Natural killer cell (primary cell): ENCODE data around the gene PLGRKT. TPM values are rescaled to one million over a fixed set of nuclear protein-coding genes. Genes with fewer than 3 reads are reported as not detected.

Experiments used
- ATAC-seq, 3 donors: fragments of 150-1000 bp in 2 of 3; fragments of 200-7000 bp in 1 of 3; cut with Tn5 transposase; 1 replicate in 1 of 3; 2 replicates in 2 of 3; pipeline ENCODE4 v1.10.0; 2021; ENCODE audit warnings: mild to moderate bottlenecking in 2 of 3, moderate library complexity in 2 of 3
- DNase-seq, 2 donors: peaks; one replicate each; pipeline versions ENCODE4 v3.0.0 to v3.0.0-alpha.2; 2013 to 2021; ENCODE audit warnings: mixed read lengths in 1 of 2
- H3K27ac ChIP-seq: one replicate; pipeline ENCODE4 v1.5.1; 2013; ENCODE audit warnings: mild to moderate bottlenecking, low read length
- H3K27me3 ChIP-seq: one replicate; pipeline ENCODE4 v1.6.1; 2013; ENCODE audit warnings: low read length; ENCODE audit not compliant: control insufficient read depth, insufficient read depth
- H3K36me3 ChIP-seq: one replicate; pipeline ENCODE4 v1.6.1; 2013; ENCODE audit warnings: low read length; ENCODE audit not compliant: control insufficient read depth, insufficient read depth
- H3K4me1 ChIP-seq: one replicate; pipeline ENCODE4 v1.6.1; 2013; ENCODE audit warnings: low read length; ENCODE audit not compliant: control insufficient read depth, insufficient read depth
- H3K4me3 ChIP-seq: one replicate; pipeline ENCODE4 v1.5.1; 2013; ENCODE audit warnings: low read length
- H3K9me3 ChIP-seq: one replicate; pipeline ENCODE4 v1.6.1; 2013; ENCODE audit warnings: low read length; ENCODE audit not compliant: control insufficient read depth, insufficient read depth
- H3K27ac Mint-ChIP-seq, 2 donors: one replicate each; pipeline ENCODE4 v1.8.0; 2022; ENCODE audit warnings: mild to moderate bottlenecking in 2 of 2, mixed read lengths in 2 of 2, moderate library complexity in 1 of 2
- H3K27me3 Mint-ChIP-seq, 2 donors: one replicate each; pipeline ENCODE4 v1.8.0; 2022; ENCODE audit warnings: low read depth in 2 of 2, mixed read lengths in 2 of 2
- H3K36me3 Mint-ChIP-seq: one replicate; pipeline ENCODE4 v1.8.0; 2022; ENCODE audit warnings: mixed read lengths
- H3K4me1 Mint-ChIP-seq, 2 donors: one replicate each; pipeline ENCODE4 v1.8.0; 2022; ENCODE audit warnings: mixed read lengths in 2 of 2
- H3K4me3 Mint-ChIP-seq: one replicate; pipeline ENCODE4 v1.8.0; 2022; ENCODE audit warnings: mild to moderate bottlenecking, moderate library complexity, mixed read lengths
- H3K9me3 Mint-ChIP-seq, 2 donors: one replicate each; pipeline ENCODE4 v1.8.0; 2022; ENCODE audit warnings: mixed read lengths in 2 of 2
- CTCF ChIP-seq: fragments of 200-600 bp; IDR thresholded peaks from one replicate; pipeline ENCODE4 v1.8.0; 2022; ENCODE audit warnings: antibody characterized with exemption
- WGBS: methylation state at CpG from one replicate; pipeline ENCODE4 v1.1.7; 2013; ENCODE audit warnings: missing lambda C conversion rate; ENCODE audit not compliant: insufficient coverage; 5-methylcytosine and 5-hydroxymethylcytosine counted together
- intact Hi-C: fragments of 100-400 bp; cut with micrococcal nuclease; formaldehyde crosslinking; loops from one replicate; pipeline ENCODE4 v1.14.2; 2022
- total RNA-seq, 4 donors: library from RNA; stranded (reverse); fragments of 120-200 nt in 1 of 4; gene quantifications; one replicate each; pipeline versions ENCODE4 v1.2.3 to v1.2.4, GENCODE V29; 2013 to 2022

The PLGRKT gene
- total RNA-seq, 3 donors from 2014 or later (not counting 1 experiment from before 2014, with no cell fraction given), result 14.7 to 17.8 (median 17.3) TPM

DNA sequence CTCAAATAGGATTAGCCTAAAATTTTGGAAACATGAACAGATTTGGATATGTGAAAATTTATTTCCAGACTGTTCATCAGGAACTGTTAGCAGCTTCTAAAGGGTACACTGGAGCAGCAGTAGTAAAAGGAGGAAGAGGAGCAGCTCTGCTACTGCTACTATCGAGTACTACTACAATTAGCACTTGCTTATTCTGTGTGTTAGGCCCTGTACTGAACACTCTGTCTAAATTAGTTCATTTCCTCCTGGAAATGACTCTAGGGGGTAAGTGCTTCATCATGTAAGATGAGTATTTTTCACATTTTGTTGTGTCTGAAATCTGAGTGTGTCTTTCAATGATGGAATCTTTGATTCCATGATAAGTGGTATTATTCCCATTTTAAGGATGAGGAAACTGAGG is 22.4 kb upstream of the PLGRKT start:
- no peaks in the 10 kb centered on the region for H3K4me1 Mint-ChIP-seq
- no peaks in the 10 kb centered on the region for H3K27me3 ChIP-seq
- no peak overlapping the region for H3K4me3 Mint-ChIP-seq

DNA sequence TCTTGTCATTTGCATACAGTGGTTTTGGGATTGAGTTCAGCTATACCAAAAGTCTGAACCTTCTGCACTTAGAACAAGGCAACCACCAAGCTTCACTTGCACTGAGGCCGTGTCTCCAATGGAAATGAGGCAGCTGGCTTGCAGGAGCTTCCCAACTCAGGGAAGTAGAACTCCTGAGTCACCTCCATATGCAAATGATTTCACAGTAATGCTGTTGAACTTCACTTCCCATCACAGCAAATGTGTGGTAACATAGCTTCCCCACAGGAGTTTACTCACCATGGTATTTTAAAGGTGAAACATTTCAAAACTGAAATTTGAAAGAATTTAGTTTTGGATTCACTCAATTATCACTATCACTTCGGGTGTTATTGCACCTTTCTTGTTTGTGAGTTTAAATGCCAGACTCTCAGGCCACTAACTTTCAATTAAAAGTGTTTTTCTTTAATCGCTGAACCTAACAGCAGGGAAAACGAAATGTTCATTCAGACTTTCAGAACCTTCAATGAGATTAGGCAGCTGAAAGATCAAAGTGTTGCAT is 21.6 kb upstream of the PLGRKT start:
- WGBS, result 68% methylated on average over 4 of the region's 4 CpGs
- H3K36me3 Mint-ChIP-seq, result peaks cover 19% of the 10 kb centered on the region
- ATAC-seq (no peak), DNase-seq (no peak)
- no peaks in the 10 kb centered on the region for H3K9me3 Mint-ChIP-seq
- TF ChIP-seq CTCF, result no peak
- intact Hi-C loops, result no loop called here
- no peaks in the 10 kb centered on the region for H3K27me3 Mint-ChIP-seq
- no peaks in the 10 kb centered on the region for H3K4me1 ChIP-seq
- no peak overlapping the region for H3K27ac ChIP-seq
- no peaks in the 10 kb centered on the region for H3K9me3 ChIP-seq
- H3K4me1 Mint-ChIP-seq, result no peaks in the 10 kb centered on the region
- H3K4me3 Mint-ChIP-seq, result no peak overlapping the region
- no peaks in the 10 kb centered on the region for H3K27me3 ChIP-seq
- H3K36me3 ChIP-seq, result peaks cover 19% of the 10 kb centered on the region
- H3K4me3 ChIP-seq, result no peak overlapping the region
- no peak overlapping the region for H3K27ac Mint-ChIP-seq

More for the DNA sequence above, 22.4 kb upstream of the PLGRKT start:
- ATAC-seq (no peak), DNase-seq (no peak)
- Mint-ChIP-seq H3K27me3 (no peaks in the 10 kb centered on the region), H3K9me3 (no peaks in the 10 kb centered on the region), H3K36me3 (peaks cover 19% of the 10 kb centered on the region), H3K27ac (no peak overlapping the region)
- Histone ChIP-seq H3K4me3 (no peak overlapping the region), H3K36me3 (peaks cover 20% of the 10 kb centered on the region), H3K27ac (no peak overlapping the region), H3K4me1 (no peaks in the 10 kb centered on the region), H3K9me3 (no peaks in the 10 kb centered on the region)
- TF ChIP-seq CTCF, result no peak
- intact Hi-C loops, result no loop called here
- 80% methylated on average over 1 of the region's 1 CpG for WGBS

GRCh38 chr9:5455181-5455580 is 17.5 kb upstream of the PLGRKT start:
- H3K27ac Mint-ChIP-seq, result no peak overlapping the region
- 92% methylated on average over 1 of the region's 2 CpGs for WGBS
- no peaks in the 10 kb centered on the region for H3K36me3 Mint-ChIP-seq
- Histone ChIP-seq H3K27ac (no peak overlapping the region), H3K36me3 (peaks cover 7% of the 10 kb centered on the region), H3K27me3 (no peaks in the 10 kb centered on the region), H3K9me3 (no peaks in the 10 kb centered on the region), H3K4me3 (no peak overlapping the region), H3K4me1 (peaks cover 8% of the 10 kb centered on the region)
- intact Hi-C loops, result no loop called here
- DNase-seq (no peak), ATAC-seq (no peak)
- H3K9me3 Mint-ChIP-seq, result no peaks in the 10 kb centered on the region
- H3K4me1 Mint-ChIP-seq, result peaks cover 22 to 23% of the 10 kb centered on the region in 2 donors
- no peak overlapping the region for H3K4me3 Mint-ChIP-seq
- H3K27me3 Mint-ChIP-seq, result no peaks in the 10 kb centered on the region
- no peak for TF ChIP-seq CTCF

- no peaks in the 10 kb centered on the region for H3K27me3 Mint-ChIP-seq
- no peaks in the 10 kb centered on the region for H3K9me3 Mint-ChIP-seq
- peaks cover 15% of the 10 kb centered on the region for H3K4me1 ChIP-seq
- ATAC-seq (no peak), DNase-seq (no peak)
- H3K9me3 ChIP-seq, result no peaks in the 10 kb centered on the region
- TF ChIP-seq CTCF, result no peak
- no peak overlapping the region for H3K4me3 Mint-ChIP-seq
- H3K27ac Mint-ChIP-seq, result no peak overlapping the region
- H3K4me1 Mint-ChIP-seq, result peaks cover 29 to 34% of the 10 kb centered on the region in 2 donors
- H3K27ac ChIP-seq, result no peak overlapping the region
- intact Hi-C loops, result loop anchor here (5.0 kb wide), 1 partner anchor 139 kb away; no protein-coding TSS in a partner anchor
- H3K36me3 ChIP-seq, result peaks cover 7% of the 10 kb centered on the region
- 69% methylated on average over 1 of the region's 2 CpGs for WGBS
- H3K27me3 ChIP-seq, result no peaks in the 10 kb centered on the region
- no peaks in the 10 kb centered on the region for H3K36me3 Mint-ChIP-seq
- H3K4me3 ChIP-seq, result no peak overlapping the region
Observed at GRCh38 chr9:5453673-5454072, 15.9 kb upstream of the PLGRKT start.
